Upper lobe of left lung (tissue), 4 donors: ENCODE measurements around the gene SLC1A2.

Source experiments
- CTCF ChIP-seq, 6 experiments: fragments of 450-650 bp in 4 of 6; fragments of 200-600 bp in 2 of 6; sonication (generic) in 2 of 6; IDR thresholded peaks; one replicate each; pipeline ENCODE4 v1.5.1; 2016 to 2019; ENCODE audit warnings: antibody characterized with exemption in 6 of 6
- EP300 ChIP-seq, 4 donors: sonication (generic); formaldehyde crosslinking; IDR thresholded peaks; one replicate each; pipeline ENCODE4 v1.5.1; 2017; ENCODE audit warnings: antibody characterized with exemption in 4 of 4, control low read depth in 2 of 4

GRCh38 chr11:35375332-35376117 lies 43.8 kb downstream of the SLC1A2 start:
- TF ChIP-seq CTCF (IDR thresholded peaks at IDR 0.05) (no peak), EP300 (IDR thresholded peaks at IDR 0.05) (no peak)
